GM06990 (cell line): ENCODE data around the gene TTLL8.

Experiments used
- DNase-seq: peaks from one replicate; pipeline ENCODE4 v3.0.0-alpha.2; 2011; ENCODE audit not compliant: insufficient read length; ENCODE audit errors: extremely low read depth
- H3K27me3 ChIP-seq: replicated peaks from 2 replicates; pipeline ENCODE4 v1.6.0; 2011; ENCODE audit warnings: low read length; ENCODE audit not compliant: control insufficient read depth, insufficient read depth
- H3K36me3 ChIP-seq: 2 replicates; pipeline ENCODE4 v1.5.1; 2011; ENCODE audit warnings: low read length; ENCODE audit not compliant: control insufficient read depth, insufficient read depth
- H3K4me3 ChIP-seq: replicated peaks from 2 replicates; pipeline ENCODE4 v1.5.1; 2011; ENCODE audit warnings: low read depth, mild to moderate bottlenecking, control low read depth, low read length
- TF ChIP-seq, protein P1 (sequence below): IDR thresholded peaks from 2 replicates; pipeline ENCODE4 v1.5.1; 2011; ENCODE audit warnings: low read length, control low read depth, mild to moderate bottlenecking, inconsistent platforms; ENCODE audit not compliant: insufficient read depth, poor library complexity, severe bottlenecking

TTLL8 gene

DNA sequence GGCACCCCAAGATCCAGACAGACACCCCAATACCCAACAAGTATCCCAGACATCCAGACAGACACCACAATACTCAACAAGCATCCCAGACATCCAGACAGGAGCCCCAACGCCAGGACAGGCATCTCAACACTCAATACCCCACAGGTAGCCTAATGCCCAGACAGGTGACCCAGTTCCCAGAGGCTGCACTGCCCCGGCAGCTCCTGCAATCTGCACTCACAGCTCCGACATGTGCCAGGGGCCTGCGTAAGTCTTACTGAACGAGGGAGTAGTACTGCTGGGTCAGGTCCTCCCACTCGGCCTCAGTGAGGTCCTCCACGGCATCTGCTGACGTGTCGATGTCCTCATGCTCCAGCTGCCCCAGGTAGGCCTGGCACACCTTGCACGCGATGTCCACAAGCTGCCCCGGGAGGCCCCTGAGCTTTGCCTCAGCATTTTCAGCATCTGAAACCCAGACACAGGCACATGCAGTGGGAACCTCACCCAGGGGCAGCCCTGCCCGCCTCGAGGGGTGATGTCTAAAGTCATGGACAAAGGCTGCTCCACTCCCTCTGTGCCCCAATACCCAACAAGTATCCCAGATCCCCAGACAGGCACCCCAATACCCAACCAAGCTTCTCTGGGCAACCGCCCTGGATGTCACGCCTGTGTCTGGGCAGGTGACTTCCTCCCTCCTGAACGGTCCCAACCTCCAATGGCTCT lies 16.6 kb downstream of the TTLL8 start:
- TF ChIP-seq, protein P1, sequence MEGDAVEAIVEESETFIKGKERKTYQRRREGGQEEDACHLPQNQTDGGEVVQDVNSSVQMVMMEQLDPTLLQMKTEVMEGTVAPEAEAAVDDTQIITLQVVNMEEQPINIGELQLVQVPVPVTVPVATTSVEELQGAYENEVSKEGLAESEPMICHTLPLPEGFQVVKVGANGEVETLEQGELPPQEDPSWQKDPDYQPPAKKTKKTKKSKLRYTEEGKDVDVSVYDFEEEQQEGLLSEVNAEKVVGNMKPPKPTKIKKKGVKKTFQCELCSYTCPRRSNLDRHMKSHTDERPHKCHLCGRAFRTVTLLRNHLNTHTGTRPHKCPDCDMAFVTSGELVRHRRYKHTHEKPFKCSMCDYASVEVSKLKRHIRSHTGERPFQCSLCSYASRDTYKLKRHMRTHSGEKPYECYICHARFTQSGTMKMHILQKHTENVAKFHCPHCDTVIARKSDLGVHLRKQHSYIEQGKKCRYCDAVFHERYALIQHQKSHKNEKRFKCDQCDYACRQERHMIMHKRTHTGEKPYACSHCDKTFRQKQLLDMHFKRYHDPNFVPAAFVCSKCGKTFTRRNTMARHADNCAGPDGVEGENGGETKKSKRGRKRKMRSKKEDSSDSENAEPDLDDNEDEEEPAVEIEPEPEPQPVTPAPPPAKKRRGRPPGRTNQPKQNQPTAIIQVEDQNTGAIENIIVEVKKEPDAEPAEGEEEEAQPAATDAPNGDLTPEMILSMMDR, result no peak
- DNase-seq, result no peak
- no peak overlapping the region for H3K4me3 ChIP-seq
- H3K27me3 ChIP-seq, result no peaks in the 10 kb centered on the region
- H3K36me3 ChIP-seq, result no peaks in the 10 kb centered on the region

DNA sequence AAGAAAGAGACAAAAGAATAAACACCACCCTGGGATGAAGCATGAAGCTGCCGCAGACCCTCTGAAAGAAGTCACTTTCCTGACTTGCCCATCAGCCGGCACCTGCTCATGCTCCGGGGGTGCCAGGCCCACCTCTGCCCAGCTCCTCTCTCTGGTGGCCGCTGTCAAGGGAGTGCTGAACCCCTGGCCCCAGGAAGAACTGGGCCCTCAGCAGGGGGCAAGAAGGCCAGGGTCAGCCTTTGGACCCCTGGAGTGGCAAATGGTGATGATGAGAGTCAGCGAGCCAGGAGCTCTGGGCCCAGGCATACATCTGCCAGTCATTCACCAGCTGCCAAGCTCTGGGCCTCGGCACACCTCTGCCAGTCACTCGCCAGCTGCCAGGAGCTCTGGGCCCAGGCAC lies 17.4 kb downstream of the TTLL8 start:
- DNase-seq, result no peak

DNA sequence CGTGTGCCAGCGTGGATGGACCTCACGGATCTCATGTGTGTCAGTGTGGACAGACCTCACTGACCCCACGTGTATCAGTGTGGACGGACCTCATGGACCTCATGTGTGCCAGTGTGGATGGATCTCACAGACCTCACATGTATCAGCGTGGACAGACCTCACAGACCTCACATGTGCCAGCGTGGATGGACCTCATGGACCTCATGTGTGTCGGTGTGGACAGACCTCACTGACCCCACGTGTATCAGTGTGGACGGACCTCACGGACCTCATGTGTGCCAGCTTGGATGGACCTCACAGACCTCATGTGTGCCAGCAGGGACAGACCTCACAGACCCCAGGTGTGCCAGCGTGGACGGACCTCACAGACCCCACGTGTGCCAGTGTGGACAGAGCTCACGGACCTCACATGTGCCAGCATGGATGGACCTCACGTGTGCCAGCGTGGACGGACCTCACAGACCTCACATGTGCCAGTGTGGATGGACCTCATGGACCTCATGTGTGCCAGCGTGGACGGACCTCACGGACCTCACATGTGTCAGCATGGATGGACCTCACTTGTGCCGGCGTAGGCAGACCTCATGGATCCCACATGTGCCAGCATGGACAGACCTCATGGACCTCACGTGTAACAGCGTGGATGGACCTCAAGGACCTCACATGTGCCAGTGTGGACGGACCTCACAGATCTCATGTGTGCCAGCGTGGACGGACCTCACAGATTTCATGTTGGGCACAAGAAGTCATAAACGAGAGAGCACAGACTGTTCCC lies 18.2 kb downstream of the TTLL8 start:
- H3K27me3 ChIP-seq, result no peaks in the 10 kb centered on the region
- TF ChIP-seq, protein P1, result no peak
- no peak for DNase-seq
- no peaks in the 10 kb centered on the region for H3K36me3 ChIP-seq
- no peak overlapping the region for H3K4me3 ChIP-seq

More for the DNA sequence above, 17.4 kb downstream of the TTLL8 start:
- Histone ChIP-seq H3K27me3 (no peaks in the 10 kb centered on the region), H3K36me3 (no peaks in the 10 kb centered on the region), H3K4me3 (no peak overlapping the region)
- TF ChIP-seq, protein P1, result no peak

DNA sequence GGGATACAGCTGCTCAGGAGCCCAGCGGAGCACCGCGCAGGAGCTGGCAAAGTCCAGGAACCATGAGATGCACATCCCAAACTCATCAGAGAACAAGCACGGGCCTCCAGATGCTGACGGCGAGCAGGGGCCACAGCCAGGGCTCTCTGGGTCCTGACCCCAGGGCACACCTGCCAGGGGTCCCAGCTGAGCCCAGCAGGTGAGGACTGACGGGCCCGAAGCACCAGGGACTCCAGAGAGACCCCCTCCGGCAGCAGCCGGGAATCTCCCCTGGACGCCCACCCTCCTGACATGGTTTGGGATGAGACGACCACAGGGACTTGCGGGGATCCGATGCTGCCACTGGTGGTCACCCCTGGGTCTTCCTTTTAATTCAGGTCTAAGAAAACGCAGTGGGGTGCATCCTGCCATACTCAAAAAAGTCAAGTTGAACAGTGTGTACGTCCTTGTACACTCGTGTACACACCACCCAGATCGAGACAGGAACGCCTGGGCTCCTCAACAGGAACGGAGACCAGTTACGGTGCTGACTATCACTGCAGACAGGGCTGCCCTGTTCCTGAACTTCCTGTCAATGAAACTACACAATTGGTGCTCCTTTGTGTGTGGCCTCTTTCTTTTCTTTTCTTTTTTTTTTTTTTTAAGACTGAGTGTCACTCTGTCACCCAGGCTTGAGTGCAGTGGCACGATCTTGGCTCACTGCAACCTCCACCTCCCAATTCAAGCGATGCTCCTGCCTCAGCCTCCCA lies 21.9 kb downstream of the TTLL8 start:
- DNase-seq, result no peak
- Histone ChIP-seq H3K27me3 (no peaks in the 10 kb centered on the region), H3K4me3 (no peak overlapping the region), H3K36me3 (no peaks in the 10 kb centered on the region)
- TF ChIP-seq, protein P1, result no peak

DNA sequence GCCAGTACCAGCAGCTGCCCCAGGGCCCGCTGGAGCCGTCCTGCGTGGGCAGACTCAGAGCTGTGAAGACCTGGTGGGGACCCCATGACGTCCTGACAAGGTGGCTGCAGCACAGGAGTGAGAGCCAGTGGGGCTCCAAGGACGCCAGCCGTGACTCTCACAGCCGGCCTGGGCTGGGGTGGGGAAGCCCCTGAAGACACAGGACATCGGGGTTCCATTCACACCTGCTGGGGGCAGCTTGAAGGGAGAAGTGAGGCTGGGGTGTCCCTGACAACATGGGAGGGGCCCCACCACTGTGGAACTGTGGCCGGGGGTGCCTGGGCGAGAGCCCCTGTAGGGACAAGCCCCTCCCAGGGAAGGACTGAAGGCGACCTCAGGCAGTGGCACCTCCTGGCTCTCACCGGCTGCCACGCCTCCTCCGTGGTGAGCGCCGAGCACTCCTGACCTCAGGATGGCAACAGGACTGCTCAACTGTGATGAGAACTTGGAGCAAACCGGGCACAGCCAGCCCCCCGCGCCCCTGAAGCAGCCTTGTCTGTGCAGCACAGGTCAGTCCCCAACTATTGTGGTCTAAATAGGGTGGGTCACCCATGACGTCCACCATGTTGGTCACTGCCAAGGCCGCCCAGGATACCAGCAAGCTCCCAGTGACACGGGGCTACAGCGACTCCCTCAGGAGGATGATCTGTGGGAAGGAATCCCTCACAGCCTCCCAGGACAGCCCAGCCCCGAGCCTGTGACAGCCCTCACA lies 22.8 kb downstream of the TTLL8 start:
- no peak for DNase-seq
- H3K27me3 ChIP-seq, result no peaks in the 10 kb centered on the region; the same call in 1 of the 2 replicates

More for the DNA sequence above, 22.8 kb downstream of the TTLL8 start:
- TF ChIP-seq, protein P1, result no peak
- H3K36me3 ChIP-seq, result no peaks in the 10 kb centered on the region
- no peak overlapping the region for H3K4me3 ChIP-seq
